WTC11 (cell line): ENCODE data around the gene SLC5A5. TPM values are rescaled to one million over a fixed set of nuclear protein-coding genes. Genes with fewer than 3 reads are reported as not detected.

ENCODE experiments used
- ATAC-seq: fragments of 200-7000 bp; cut with Tn5 transposase; 2 replicates; pipeline ENCODE4 v1.10.0; 2021; ENCODE audit warnings: mild to moderate bottlenecking, moderate library complexity
- CTCF ChIA-PET: fragments of 300-600 bp; sonication (Branson Sonifier 250); formaldehyde crosslinking; loops from one replicate; lab custom pipeline; 2021; ENCODE audit warnings: antibody characterized with exemption; lab: Charles Lee
- POLR2A ChIA-PET: fragments of 350-600 bp; sonication (Branson Sonifier 250); formaldehyde crosslinking; loops from one replicate; lab custom pipeline; 2021; ENCODE audit warnings: antibody characterized with exemption; lab: Charles Lee
- DNase-seq: peaks from one replicate; pipeline ENCODE4 v3.0.0; 2021; ENCODE audit warnings: low spot score
- H3K27ac Mint-ChIP-seq: 2 replicates; pipeline ENCODE4 v1.8.0; 2021; ENCODE audit warnings: mixed read lengths
- H3K27me3 Mint-ChIP-seq: 2 replicates; pipeline ENCODE4 v1.8.0; 2021; ENCODE audit warnings: low read depth, mild to moderate bottlenecking, moderate library complexity, mixed read lengths
- H3K36me3 Mint-ChIP-seq: 2 replicates; pipeline ENCODE4 v1.8.0; 2021; ENCODE audit warnings: mixed read lengths
- H3K4me1 Mint-ChIP-seq: 2 replicates; pipeline ENCODE4 v1.8.0; 2022; ENCODE audit warnings: mixed read lengths
- H3K4me3 Mint-ChIP-seq: 2 replicates; pipeline ENCODE4 v1.8.0; 2021; ENCODE audit warnings: mild to moderate bottlenecking, moderate library complexity, mixed read lengths
- H3K9me3 Mint-ChIP-seq: 2 replicates; pipeline ENCODE4 v1.8.0; 2021; ENCODE audit warnings: mixed read lengths
- CREM ChIP-seq: sonication (generic); formaldehyde crosslinking; IDR thresholded peaks from 2 replicates; pipeline ENCODE4 v1.8.1; 2022; ENCODE audit warnings: mild to moderate bottlenecking, missing genetic modification reagents, moderate library complexity
- ELF4 ChIP-seq: sonication (generic); formaldehyde crosslinking; IDR thresholded peaks from 2 replicates; pipeline ENCODE4 v1.8.1; 2022; ENCODE audit warnings: low read depth, mild to moderate bottlenecking, moderate library complexity, missing genetic modification reagents
- FOXP4 ChIP-seq: sonication (generic); formaldehyde crosslinking; IDR thresholded peaks from 2 replicates; pipeline ENCODE4 v1.8.0; 2022; ENCODE audit warnings: mild to moderate bottlenecking, missing genetic modification reagents
- GRHL2 ChIP-seq: fragments of 250-450 bp; sonication (Bioruptor Pico); IDR thresholded peaks from 2 replicates; pipeline ENCODE4 v1.8.0; 2022; ENCODE audit warnings: mild to moderate bottlenecking, moderate library complexity; ENCODE audit not compliant: insufficient replicate concordance, severe bottlenecking
- NR2C2 ChIP-seq: sonication (generic); formaldehyde crosslinking; IDR thresholded peaks from 2 replicates; pipeline ENCODE4 v1.8.0; 2022; ENCODE audit warnings: mild to moderate bottlenecking, missing genetic modification reagents
- OVOL2 ChIP-seq: fragments of 250-450 bp; sonication (Bioruptor Pico); IDR thresholded peaks from 2 replicates; pipeline ENCODE4 v1.9.0; 2021; ENCODE audit warnings: mild to moderate bottlenecking, borderline replicate concordance
- RORB ChIP-seq: fragments of 250-450 bp; sonication (Bioruptor Pico); IDR thresholded peaks from 2 replicates; pipeline ENCODE4 v1.9.0; 2021; ENCODE audit warnings: mild to moderate bottlenecking
- SMAD4 ChIP-seq: sonication (generic); formaldehyde crosslinking; IDR thresholded peaks from 2 replicates; pipeline ENCODE4 v1.8.0; 2022; ENCODE audit warnings: mild to moderate bottlenecking, missing genetic modification reagents
- TEAD4 ChIP-seq: sonication (generic); formaldehyde crosslinking; IDR thresholded peaks from 2 replicates; pipeline ENCODE4 v1.8.0; 2022; ENCODE audit warnings: mild to moderate bottlenecking, missing genetic modification reagents
- ZBTB43 ChIP-seq: sonication (generic); formaldehyde crosslinking; IDR thresholded peaks from 2 replicates; pipeline ENCODE4 v1.8.1; 2023; ENCODE audit warnings: mild to moderate bottlenecking, missing genetic modification reagents
- ZNF121 ChIP-seq: sonication (generic); formaldehyde crosslinking; IDR thresholded peaks from 2 replicates; pipeline ENCODE4 v1.8.0; 2023; ENCODE audit warnings: missing genetic modification reagents
- ZNF423 ChIP-seq: fragments of 250-450 bp; sonication (Bioruptor Pico); IDR thresholded peaks from 2 replicates; pipeline ENCODE4 v2.1.2; 2022; ENCODE audit warnings: mild to moderate bottlenecking, moderate library complexity
- total RNA-seq: library from RNA; stranded (reverse); gene quantifications from 3 replicates; pipeline ENCODE4 v1.2.3, GENCODE V29; 2021
- TF ChIP-seq, protein P1 (sequence below): sonication (generic); formaldehyde crosslinking; IDR thresholded peaks from 2 replicates; pipeline ENCODE4 v1.8.1; 2022; ENCODE audit warnings: low read depth, missing genetic modification reagents, borderline replicate concordance
- TF ChIP-seq, protein P2 (sequence below): sonication (generic); formaldehyde crosslinking; IDR thresholded peaks from 2 replicates; pipeline ENCODE4 v1.8.1; 2023; ENCODE audit warnings: mild to moderate bottlenecking, missing genetic modification reagents, moderate library complexity
- TF ChIP-seq, protein P3 (sequence below): sonication (generic); formaldehyde crosslinking; IDR thresholded peaks from 2 replicates; pipeline ENCODE4 v1.8.1; 2022; ENCODE audit warnings: mild to moderate bottlenecking, moderate library complexity, missing genetic modification reagents
- TF ChIP-seq, protein P4 (sequence below): sonication (generic); formaldehyde crosslinking; conservative IDR thresholded peaks from 2 replicates; pipeline ENCODE4 v1.8.1; 2023; ENCODE audit warnings: mild to moderate bottlenecking, low read depth, missing genetic modification reagents, moderate library complexity
- TF ChIP-seq, protein P5 (sequence below): fragments of 250-450 bp; sonication (Bioruptor Pico); IDR thresholded peaks from 2 replicates; pipeline ENCODE4 v1.8.0; 2021; ENCODE audit warnings: mild to moderate bottlenecking

SLC5A5 gene
- total RNA-seq, 1 experiment from 2014 or later = 2.5 TPM

GRCh38 chr19:17943274-17944221 is 71.8 kb downstream of the SLC5A5 start:
- TF ChIP-seq, protein P1, sequence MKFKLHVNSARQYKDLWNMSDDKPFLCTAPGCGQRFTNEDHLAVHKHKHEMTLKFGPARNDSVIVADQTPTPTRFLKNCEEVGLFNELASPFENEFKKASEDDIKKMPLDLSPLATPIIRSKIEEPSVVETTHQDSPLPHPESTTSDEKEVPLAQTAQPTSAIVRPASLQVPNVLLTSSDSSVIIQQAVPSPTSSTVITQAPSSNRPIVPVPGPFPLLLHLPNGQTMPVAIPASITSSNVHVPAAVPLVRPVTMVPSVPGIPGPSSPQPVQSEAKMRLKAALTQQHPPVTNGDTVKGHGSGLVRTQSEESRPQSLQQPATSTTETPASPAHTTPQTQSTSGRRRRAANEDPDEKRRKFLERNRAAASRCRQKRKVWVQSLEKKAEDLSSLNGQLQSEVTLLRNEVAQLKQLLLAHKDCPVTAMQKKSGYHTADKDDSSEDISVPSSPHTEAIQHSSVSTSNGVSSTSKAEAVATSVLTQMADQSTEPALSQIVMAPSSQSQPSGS (CRISPR knock-in tag) = no peak
- TF ChIP-seq, protein P2, sequence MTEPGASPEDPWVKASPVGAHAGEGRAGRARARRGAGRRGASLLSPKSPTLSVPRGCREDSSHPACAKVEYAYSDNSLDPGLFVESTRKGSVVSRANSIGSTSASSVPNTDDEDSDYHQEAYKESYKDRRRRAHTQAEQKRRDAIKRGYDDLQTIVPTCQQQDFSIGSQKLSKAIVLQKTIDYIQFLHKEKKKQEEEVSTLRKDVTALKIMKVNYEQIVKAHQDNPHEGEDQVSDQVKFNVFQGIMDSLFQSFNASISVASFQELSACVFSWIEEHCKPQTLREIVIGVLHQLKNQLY (CRISPR knock-in tag) = no peak
- TF ChIP-seq FOXP4 (CRISPR knock-in tag) (no peak), RORB (no peak), TEAD4 (CRISPR knock-in tag) (no peak), OVOL2 (CRISPR knock-in tag) (no peak), ZBTB43 (CRISPR knock-in tag) (no peak), ZNF423 (CRISPR knock-in tag) (no peak), GRHL2 (CRISPR knock-in tag) (no peak), NR2C2 (CRISPR knock-in tag) (no peak), ELF4 (CRISPR knock-in tag) (no peak), SMAD4 (CRISPR knock-in tag) (no peak), CREM (CRISPR knock-in tag) (no peak), ZNF121 (no peak)
- TF ChIP-seq, protein P3, sequence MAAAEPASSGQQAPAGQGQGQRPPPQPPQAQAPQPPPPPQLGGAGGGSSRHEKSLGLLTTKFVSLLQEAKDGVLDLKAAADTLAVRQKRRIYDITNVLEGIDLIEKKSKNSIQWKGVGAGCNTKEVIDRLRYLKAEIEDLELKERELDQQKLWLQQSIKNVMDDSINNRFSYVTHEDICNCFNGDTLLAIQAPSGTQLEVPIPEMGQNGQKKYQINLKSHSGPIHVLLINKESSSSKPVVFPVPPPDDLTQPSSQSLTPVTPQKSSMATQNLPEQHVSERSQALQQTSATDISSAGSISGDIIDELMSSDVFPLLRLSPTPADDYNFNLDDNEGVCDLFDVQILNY = no peak
- TF ChIP-seq, protein P4, sequence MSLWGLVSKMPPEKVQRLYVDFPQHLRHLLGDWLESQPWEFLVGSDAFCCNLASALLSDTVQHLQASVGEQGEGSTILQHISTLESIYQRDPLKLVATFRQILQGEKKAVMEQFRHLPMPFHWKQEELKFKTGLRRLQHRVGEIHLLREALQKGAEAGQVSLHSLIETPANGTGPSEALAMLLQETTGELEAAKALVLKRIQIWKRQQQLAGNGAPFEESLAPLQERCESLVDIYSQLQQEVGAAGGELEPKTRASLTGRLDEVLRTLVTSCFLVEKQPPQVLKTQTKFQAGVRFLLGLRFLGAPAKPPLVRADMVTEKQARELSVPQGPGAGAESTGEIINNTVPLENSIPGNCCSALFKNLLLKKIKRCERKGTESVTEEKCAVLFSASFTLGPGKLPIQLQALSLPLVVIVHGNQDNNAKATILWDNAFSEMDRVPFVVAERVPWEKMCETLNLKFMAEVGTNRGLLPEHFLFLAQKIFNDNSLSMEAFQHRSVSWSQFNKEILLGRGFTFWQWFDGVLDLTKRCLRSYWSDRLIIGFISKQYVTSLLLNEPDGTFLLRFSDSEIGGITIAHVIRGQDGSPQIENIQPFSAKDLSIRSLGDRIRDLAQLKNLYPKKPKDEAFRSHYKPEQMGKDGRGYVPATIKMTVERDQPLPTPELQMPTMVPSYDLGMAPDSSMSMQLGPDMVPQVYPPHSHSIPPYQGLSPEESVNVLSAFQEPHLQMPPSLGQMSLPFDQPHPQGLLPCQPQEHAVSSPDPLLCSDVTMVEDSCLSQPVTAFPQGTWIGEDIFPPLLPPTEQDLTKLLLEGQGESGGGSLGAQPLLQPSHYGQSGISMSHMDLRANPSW (CRISPR knock-in tag) = no peak
- TF ChIP-seq, protein P5, sequence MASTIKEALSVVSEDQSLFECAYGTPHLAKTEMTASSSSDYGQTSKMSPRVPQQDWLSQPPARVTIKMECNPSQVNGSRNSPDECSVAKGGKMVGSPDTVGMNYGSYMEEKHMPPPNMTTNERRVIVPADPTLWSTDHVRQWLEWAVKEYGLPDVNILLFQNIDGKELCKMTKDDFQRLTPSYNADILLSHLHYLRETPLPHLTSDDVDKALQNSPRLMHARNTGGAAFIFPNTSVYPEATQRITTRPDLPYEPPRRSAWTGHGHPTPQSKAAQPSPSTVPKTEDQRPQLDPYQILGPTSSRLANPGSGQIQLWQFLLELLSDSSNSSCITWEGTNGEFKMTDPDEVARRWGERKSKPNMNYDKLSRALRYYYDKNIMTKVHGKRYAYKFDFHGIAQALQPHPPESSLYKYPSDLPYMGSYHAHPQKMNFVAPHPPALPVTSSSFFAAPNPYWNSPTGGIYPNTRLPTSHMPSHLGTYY (CRISPR knock-in tag) = no peak
- ATAC-seq (peak; percentile 41), DNase-seq (peak; percentile 81)
- ChIA-PET CTCF (interaction anchor here (0.6 to 5.2 kb wide), 16 partner anchors 10 to 526 kb away, joined by 3 to 89 read pairs (median 6); partner anchors contain the start of genes CCDC124, PIK3R2, RPL18A and SLC5A5), POLR2A (interaction anchor here (0.5 to 2.1 kb wide), 8 partner anchors 9 to 675 kb away, joined by 3 to 27 read pairs (median 5); partner anchors contain the start of gene CCDC124)
- Mint-ChIP-seq H3K27ac (no peak overlapping the region), H3K4me3 (peak overlapping the region; percentile 66), H3K27me3 (peaks cover 2% of the 10 kb centered on the region; the same call in 1 of the 2 replicates), H3K4me1 (peaks cover 27% of the 10 kb centered on the region), H3K9me3 (no peaks in the 10 kb centered on the region), H3K36me3 (peaks cover 6% of the 10 kb centered on the region)
